ENCODE results near the gene BRPF3.
A peak's percentile ranks its signal among the peaks of the same experiment; 100 is the strongest.
"Not testable (repeated sequence)": the region's sequence is repeated elsewhere in the genome, so short reads cannot be mapped to it uniquely, and the experiment has no call there.

Gene BRPF3

DNA sequence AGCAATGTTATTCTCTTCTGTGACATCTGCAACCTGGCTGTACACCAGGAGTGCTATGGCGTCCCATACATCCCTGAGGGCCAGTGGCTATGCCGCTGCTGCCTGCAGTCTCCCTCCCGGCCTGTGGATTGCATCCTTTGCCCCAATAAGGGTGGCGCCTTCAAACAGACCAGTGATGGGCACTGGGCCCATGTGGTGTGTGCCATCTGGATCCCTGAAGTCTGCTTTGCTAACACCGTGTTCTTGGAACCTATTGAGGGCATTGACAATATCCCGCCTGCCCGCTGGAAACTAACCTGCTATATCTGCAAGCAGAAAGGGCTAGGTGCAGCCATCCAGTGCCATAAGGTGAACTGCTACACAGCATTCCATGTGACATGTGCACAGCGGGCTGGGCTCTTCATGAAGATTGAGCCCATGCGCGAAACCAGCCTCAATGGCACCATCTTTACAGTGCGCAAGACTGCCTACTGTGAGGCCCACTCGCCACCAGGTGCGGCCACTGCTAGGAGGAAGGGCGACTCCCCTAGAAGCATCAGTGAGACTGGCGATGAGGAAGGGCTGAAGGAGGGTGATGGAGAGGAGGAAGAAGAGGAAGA, 4.6 kb downstream of the BRPF3 start:
- DNase-seq, result no peak

GRCh38 chr6:36201612-36202011, 5.1 kb downstream of the BRPF3 start:
- no peak for DNase-seq

DNA sequence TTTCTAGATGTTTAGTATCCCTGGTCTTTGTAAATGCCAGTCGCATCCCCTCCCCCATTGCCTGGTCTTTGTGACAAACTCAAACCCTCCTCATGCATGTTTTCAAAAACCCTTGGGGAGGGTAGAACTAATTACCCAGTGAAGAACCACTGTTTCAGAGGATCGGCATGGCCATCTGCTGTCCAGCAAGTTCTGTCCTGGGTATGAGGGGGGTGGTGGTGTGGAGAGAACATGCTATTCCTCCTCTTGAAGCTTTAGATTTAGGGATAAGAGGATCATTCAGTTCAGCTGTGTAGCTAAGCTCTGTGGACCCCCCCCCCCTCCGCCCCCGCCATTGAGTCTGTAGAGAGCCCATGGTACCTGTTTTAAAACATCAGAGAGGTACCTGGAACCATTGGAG, 5.6 kb downstream of the BRPF3 start:
- DNase-seq, result no peak

DNA sequence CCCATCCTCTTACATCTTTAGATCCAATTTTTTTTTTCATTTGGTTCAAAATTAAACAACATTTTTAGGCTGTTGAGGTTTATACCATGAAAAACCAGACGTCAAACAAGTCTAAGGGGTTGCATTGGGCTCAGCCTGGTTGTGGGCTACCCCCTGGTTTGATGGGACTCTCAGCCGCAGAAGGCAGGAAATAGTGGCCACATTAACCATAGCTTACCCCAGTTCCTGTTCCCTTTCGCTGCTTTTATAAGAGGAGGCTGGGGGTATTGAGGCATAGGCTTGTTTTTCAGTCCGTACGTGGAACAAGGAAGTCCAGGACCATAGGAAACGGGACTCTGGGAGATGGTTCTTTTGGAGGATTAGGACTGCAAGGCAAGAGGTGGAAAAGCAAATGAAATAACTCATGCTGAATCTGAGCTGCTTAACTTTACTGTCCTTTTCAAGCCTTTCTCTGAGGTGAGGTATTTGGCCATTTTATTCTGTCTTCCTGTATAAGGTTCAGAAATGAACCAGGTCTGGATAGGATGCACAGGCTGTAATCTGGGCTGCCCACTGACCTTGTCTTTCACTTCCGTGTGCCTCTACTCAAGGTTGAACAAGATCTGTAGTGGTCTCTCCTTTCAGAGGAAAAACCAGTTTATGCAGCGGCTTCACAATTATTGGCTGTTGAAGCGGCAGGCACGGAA, 7.7 kb downstream of the BRPF3 start:
- no peak for DNase-seq

- DNase-seq, result no peak
These were observed 10.6 kb downstream of the BRPF3 start for GRCh38 chr6:36207155-36207554.

DNA sequence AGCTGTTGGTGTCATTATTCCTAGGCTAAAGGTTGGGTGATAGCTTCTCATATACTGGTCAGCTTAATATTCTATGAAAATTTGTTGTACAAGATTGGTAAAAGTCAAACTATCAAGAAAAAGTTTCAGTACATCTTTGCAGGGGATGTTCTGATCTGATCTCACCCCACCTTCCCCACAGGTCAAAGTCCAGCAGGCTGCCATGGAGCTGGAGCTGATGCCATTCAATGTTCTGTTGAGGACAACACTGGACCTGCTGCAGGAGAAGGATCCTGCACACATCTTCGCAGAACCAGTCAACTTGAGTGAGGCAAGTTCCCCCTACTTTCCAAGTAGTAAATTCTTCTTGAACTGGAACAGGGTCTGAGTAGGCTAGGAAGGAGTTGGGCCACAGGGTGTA, 13.1 kb downstream of the BRPF3 start:
- no peak for DNase-seq

DNA sequence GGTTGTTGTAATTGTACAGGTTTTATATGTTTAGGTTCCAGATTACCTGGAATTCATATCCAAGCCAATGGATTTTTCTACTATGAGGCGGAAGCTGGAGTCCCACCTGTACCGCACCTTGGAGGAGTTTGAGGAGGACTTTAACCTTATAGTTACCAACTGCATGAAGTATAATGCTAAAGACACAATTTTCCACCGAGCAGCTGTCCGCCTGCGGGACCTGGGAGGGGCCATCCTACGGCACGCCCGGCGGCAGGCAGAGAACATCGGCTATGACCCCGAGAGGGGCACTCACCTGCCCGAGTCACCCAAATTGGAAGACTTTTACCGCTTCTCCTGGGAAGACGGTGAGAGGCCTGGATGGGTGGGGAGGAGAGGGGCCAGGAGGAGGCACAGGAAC, 13.6 kb downstream of the BRPF3 start:
- no peak for DNase-seq

DNA sequence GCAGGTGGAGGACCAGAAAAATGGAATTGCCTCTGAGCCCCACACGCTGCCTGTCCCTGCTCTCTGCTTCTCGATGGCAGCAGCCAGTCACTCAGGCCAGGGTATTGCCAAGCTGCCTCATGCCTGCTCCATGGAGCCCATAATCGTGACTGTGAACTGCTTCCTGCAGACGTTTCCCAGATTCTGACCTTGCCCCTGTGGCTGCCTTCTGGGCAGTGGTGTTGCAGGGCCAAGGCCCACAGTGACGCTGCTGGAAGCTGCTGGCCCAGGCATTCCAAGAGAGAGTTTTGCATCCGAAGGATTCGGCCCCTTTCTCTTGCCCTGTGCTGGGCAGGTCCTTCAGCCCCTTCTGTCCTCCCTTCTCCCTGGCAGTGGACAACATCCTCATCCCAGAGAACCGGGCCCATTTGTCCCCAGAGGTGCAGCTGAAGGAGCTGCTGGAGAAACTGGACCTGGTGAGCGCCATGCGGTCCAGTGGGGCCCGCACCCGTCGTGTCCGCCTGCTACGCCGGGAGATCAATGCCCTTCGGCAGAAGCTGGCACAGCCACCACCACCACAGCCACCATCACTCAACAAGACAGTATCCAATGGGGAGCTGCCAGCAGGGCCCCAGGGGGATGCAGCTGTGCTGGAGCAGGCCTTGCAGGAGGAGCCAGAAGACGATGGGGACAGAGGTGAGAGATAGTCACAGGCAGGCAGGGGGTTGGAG, 14.5 kb downstream of the BRPF3 start:
- DNase-seq, result no peak

DNA sequence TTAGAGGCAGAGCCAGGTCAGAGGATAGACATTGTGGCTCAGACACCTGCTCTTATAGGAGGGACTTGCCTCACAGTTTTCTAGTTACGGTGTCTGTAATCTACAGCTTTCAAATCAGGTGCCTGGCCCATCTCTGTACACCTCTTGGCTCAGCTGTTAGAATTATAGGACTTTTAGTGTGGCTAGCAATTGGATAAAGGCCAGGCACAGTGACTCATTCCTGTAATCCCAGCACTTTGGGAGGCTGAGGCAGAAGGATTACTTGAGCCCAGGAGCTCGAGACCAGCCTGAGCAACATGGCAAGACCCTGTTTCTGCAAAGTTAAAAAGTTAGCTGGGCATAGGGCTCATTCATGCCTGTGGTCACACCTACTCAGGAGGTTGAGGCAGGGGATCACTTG, 20.0 kb downstream of the BRPF3 start:
- no peak for DNase-seq

DNA sequence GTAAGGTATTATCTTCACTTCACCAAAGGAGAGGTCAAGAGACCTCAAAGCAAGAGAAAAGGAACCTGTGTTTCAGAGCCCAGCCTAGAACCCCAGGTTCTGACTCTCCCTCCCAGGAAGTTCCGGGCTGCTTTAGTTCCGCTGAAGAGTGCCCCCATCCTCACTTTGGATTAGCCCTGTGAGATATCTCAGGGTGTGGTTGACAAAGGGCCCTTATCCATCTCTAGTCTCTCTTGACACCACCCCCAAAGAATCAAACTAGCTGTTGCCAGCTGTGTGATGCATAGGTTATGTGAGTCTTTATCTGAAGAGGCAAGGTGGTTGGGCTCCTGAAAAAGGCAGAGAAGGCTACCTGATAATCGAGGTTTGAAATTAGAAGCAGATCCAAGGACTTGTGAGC, 20.6 kb downstream of the BRPF3 start:
- DNase-seq, result no peak

- DNase-seq, result no peak
These were observed 21.4 kb downstream of the BRPF3 start for GRCh38 chr6:36217946-36218345.

GRCh38 chr6:36218516-36218915, 22.0 kb downstream of the BRPF3 start:
- DNase-seq, result not testable (repeated sequence)

GRCh38 chr6:36219081-36219480, 22.5 kb downstream of the BRPF3 start:
- DNase-seq, result no peak

DNA sequence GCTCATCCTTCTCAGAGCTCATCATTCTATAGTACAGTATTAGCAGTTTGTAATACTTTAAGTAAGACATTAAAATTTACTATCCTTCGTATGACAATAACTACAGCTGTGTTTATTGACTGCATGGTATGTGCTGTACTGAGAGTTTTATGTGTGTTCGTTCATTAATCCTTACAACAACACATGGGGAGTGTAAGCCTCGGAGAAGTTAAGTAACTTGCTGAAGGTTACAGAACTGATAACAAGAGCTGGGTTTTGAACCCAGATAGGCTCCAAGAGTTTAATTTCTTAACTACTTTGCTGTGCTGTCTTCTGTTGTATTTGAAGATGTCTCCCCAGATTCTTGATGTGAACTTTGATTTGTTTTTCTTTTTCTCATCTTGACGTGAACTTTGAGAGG, 23.7 kb downstream of the BRPF3 start:
- DNase-seq, result no peak

GRCh38 chr6:36221674-36222073, 25.1 kb downstream of the BRPF3 start:
- no peak for DNase-seq

DNA sequence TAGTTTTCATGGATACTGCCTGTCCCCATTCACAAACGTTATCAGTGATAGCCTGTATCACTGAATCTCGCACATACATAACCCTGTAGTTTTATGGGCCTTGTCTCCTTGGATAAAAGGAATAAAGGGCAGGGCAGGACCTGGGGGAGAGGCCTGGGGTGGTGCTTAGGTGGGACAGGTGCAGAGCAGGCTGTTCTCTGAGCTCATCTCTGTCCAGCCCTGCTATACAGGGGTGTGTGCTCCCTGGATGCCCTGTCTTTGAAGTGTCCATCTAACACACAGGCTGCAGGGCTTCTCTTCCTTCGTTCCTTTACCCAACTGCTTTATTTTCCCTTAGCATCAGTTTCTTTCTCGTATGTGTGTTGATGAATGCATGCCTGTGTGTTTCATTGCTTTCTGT, 26.4 kb downstream of the BRPF3 start:
- DNase-seq, result no peak

DNA sequence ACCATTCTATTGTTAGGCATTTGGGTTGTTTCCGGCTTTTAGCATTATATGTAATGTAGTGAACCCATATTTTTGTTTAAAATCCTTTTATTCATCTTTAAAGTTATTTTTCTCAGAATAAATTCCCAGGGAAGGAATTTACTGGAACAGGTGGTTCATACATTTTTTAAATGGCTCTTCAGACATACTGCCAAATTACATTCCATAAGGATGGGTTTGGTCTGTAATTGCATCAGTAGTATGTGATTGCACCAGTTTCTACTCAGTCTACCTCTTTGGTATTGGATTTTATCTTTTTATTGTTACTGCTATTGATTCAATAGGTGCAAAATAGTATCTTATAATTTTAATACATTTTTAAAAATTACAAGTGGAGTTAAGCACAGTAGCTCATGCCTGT, 27.2 kb downstream of the BRPF3 start:
- no peak for DNase-seq

GRCh38 chr6:36224918-36225461, 28.4 kb downstream of the BRPF3 start:
- DNase-seq, result peak; percentile 37

DNA sequence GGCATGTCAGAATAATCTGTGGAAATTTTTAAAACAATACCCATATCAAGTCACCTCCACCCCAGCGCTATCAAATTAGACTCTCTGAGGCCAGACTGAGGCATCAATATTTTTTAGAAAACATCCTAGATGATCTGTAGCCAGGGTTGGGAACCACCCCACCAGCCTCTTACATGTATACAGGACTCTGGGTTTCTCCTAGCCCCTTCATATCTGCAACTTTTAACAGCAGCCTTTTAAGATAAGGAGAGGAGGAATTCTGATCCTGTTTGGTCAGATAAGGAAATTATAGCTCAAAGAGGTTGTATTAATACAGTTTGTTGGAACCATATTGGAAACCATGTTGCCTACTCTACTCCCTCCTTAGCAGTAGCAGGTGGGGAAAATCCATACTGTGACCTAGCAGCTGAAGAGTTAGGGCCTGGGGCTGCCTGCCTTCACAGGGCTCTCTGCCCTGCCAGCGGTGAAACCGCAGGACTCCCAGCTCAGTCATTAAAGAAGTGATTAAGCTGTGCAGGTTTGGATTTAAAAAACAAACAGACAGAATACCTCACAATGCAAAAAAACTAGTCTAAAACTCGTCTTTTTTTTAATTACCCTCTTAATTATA, 30.0 kb downstream of the BRPF3 start:
- DNase-seq, result no peak

DNA sequence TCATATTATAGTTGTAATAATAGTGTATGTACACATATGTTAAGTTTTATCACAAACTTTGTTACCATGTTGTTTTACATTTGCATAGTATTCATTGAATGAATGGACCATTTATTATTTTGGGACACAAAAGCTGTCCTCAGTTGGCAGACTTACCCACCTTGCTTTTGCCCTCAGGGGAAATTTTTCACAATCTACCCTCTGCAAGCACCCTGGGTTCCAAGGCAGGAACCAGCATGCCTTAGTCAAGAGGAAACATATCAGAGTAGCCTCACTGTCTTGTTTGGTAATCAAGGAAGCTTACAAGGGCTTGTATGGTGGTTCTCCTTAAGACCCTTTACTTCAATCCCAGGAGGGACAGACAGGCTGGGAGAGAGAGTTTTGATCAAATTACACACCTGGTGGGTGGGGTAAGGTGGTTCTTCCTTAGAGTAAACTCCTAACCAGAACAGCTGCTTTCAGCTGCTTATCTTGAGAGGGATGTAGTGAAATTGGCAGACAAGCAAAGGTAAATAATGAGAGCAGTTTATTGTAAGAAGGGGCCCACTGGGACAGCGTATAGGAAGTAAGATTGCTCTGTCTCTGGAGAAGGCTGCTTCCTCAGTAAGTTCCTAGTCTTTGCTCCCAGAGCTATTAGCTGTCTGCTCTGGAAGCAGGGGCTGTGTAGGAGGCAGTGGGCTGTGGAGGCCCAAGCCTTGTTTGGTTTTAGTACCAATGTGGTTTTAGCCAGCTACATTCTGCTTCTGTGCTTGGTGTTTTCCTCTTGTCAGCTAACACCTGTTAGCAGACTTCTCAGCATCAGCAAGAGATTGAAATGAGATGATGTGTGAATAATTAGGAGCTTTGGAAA, 31.1 kb downstream of the BRPF3 start:
- DNase-seq, result no peak

DNA sequence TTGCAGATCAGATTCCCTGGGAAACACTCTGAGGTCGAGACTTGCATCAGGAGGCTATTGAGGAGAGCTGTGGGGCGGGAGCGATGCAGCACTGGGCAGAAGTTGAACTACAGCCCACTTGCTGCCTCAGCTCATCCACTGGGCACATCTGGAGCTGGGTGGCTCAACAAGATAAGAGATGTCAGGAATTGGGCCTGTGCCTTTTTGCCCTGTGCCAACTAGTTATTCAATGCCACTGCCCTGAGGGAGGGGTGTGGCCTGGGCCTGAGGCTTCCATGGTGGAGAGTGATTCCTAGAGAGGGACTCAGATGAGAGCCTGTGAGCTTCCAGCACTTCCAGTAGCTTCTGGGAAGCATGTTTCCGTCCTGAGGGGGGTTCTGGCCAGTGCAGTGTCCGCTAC, 32.7 kb downstream of the BRPF3 start:
- DNase-seq, result no peak

- DNase-seq, result no peak
These were observed 33.8 kb downstream of the BRPF3 start for GRCh38 chr6:36230371-36230770.

DNA sequence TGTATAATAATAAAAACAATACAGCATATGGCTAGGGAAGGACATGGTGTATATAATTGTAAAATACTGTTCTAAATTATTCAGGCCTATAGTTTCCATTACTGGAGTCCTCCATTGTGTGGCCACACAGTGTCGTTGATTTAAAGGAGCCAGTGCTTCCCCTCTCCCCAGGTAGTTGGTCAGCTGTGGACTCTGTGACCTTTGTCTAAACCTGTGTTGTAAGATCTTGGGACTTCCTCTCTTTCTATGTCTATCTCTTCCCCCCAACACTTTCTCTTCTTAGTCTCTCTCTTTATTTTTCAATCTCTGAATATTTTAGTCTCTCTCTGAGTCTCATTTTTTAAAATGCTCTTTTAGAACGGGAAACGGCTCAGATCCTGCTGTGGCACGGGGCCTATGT, 35.6 kb downstream of the BRPF3 start:
- DNase-seq, result no peak
